Breast epithelium (tissue), 4 donors: ENCODE measurements around the gene PIK3IP1. TPM values are rescaled to one million over a fixed set of nuclear protein-coding genes. Genes with fewer than 3 reads are reported as not detected.

ENCODE experiments used
- DNase-seq, 2 donors: peaks; one replicate each; pipeline ENCODE4 v3.0.0-alpha.2; 2019; ENCODE audit warnings: low spot score in 2 of 2
- H3K27ac ChIP-seq, 2 donors: fragments of 200-600 bp; sonication (generic) in 1 of 2; one replicate each; pipeline ENCODE4 v1.5.1; 2016 to 2019; ENCODE audit warnings: mild to moderate bottlenecking in 1 of 2
- H3K27me3 ChIP-seq, 2 donors: fragments of 200-600 bp; sonication (generic) in 1 of 2; one replicate each; pipeline versions ENCODE4 v1.5.1 to v1.6.0; 2017 to 2019; ENCODE audit warnings: control low read depth in 1 of 2, mild to moderate bottlenecking in 1 of 2
- H3K36me3 ChIP-seq: fragments of 200-600 bp; one replicate; pipeline ENCODE4 v1.5.1; 2019
- H3K4me1 ChIP-seq, 2 donors: fragments of 200-600 bp; sonication (generic); one replicate each; pipeline ENCODE4 v1.5.1; 2016 to 2019; ENCODE audit warnings: control low read depth in 1 of 2
- H3K4me3 ChIP-seq, 3 donors: fragments of 200-600 bp; sonication (generic); 1 replicate in 2 of 3; 2 replicates in 1 of 3; pipeline ENCODE4 v1.5.1; 2016 to 2019; ENCODE audit warnings: mild to moderate bottlenecking in 3 of 3, moderate library complexity in 2 of 3
- H3K9me3 ChIP-seq, 2 donors: fragments of 200-600 bp; sonication (generic) in 1 of 2; one replicate each; pipeline ENCODE4 v1.5.1; 2016 to 2019; ENCODE audit warnings: control low read depth in 1 of 2
- POLR2A ChIP-seq: fragments of 450-650 bp; IDR thresholded peaks from one replicate; pipeline ENCODE4 v1.6.1; 2016; ENCODE audit warnings: antibody characterized with exemption, mild to moderate bottlenecking, moderate library complexity
- POLR2AphosphoS5 ChIP-seq, 3 donors: sonication (generic); formaldehyde crosslinking; IDR thresholded peaks; one replicate each; pipeline ENCODE4 v1.6.1; 2017; ENCODE audit warnings: antibody characterized with exemption in 3 of 3
- intact Hi-C: fragments of 100-400 bp; cut with DNase I; formaldehyde crosslinking; loops from one replicate; pipeline ENCODE4 v1.15.1; 2023; ENCODE audit warnings: low total_unique reads
- total RNA-seq, 3 donors: library from RNA; depleted of rRNA; stranded (reverse); fragments of >200 nt; gene quantifications; one replicate each; pipeline ENCODE4 v1.1.0, GENCODE V29; 2016
- TF ChIP-seq, protein P1 (sequence below), 3 donors: fragments of 450-650 bp; IDR thresholded peaks; one replicate each; pipeline ENCODE4 v1.5.1; 2016 to 2017; ENCODE audit warnings: antibody characterized with exemption in 3 of 3, mild to moderate bottlenecking in 3 of 3, moderate library complexity in 3 of 3

PIK3IP1 gene
- total RNA-seq, 3 donors from 2014 or later = 43.3 to 109 (median 72.5) TPM

DNA sequence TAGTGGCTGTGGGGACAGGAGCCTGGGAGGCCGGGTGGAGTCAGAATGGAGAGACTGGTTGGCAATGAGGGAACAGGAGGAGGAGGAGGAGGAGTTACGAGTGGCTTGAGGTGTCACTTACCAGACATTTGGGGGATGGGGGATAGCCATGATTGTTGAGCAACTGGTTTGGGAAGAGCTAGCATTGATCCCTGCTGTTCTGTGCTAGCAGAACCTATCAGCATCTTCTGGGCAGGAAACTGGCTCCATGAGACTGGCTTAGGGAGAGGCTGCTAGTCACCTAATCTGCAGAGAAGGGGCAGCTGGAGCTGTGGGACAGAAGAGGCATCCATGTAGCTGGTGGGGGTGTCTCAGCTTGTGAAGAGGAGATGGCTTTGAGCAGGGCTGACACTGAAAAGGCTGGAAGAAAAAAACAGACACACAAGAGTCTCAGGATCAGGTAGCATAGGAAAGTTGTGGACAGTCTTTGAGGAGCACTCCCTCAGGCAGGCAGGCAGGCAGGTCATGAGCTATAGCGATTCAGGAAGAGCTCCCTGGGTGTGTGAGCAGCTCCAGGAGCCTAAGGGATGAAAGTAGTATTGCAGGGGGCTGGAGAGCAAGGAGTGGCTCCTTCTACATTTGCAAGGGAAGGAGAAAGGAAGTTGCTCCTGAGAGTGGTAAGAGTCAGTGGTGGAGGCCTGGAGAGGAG is 22.3 kb downstream of the PIK3IP1 start:
- H3K27ac ChIP-seq = peak overlapping the region; percentile 62 to 70
- H3K36me3 ChIP-seq = peaks cover 15% of the 10 kb centered on the region
- H3K4me1 ChIP-seq = peaks cover 0 to 5% of the 10 kb centered on the region in 2 donors
- no peaks in the 10 kb centered on the region for H3K9me3 ChIP-seq
- DNase-seq = no peak
- TF ChIP-seq POLR2AphosphoS5 (IDR thresholded peaks at IDR 0.05) = no peak
- TF ChIP-seq, protein P1, sequence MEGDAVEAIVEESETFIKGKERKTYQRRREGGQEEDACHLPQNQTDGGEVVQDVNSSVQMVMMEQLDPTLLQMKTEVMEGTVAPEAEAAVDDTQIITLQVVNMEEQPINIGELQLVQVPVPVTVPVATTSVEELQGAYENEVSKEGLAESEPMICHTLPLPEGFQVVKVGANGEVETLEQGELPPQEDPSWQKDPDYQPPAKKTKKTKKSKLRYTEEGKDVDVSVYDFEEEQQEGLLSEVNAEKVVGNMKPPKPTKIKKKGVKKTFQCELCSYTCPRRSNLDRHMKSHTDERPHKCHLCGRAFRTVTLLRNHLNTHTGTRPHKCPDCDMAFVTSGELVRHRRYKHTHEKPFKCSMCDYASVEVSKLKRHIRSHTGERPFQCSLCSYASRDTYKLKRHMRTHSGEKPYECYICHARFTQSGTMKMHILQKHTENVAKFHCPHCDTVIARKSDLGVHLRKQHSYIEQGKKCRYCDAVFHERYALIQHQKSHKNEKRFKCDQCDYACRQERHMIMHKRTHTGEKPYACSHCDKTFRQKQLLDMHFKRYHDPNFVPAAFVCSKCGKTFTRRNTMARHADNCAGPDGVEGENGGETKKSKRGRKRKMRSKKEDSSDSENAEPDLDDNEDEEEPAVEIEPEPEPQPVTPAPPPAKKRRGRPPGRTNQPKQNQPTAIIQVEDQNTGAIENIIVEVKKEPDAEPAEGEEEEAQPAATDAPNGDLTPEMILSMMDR (IDR thresholded peaks at IDR 0.05) = no peak
- intact Hi-C loops = loop anchor here (10.0 kb wide), 1 partner anchor 55 kb away; the partner anchor contains the start of gene LIMK2
- no peak overlapping the region for H3K4me3 ChIP-seq
- no peaks in the 10 kb centered on the region for H3K27me3 ChIP-seq

DNA sequence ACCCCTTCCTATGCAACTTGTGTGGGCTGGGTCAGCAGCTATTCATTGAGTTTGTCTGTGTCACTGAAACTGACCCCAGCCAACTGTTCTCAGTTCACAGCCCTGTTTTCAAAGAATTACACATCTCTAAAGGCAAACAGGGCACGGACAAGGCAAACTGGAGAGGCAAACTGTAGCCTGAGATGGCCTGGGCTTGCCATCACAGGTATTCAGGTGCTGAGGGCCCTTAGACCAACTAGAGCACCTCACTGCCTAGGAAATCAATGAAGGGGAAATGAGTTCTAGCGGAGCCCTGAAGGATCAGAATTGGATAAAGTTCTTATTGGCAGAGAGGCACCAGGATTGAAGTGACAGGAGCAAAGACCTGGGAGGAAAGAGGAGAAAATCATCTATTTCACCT is 24.0 kb downstream of the PIK3IP1 start:
- no peak overlapping the region for H3K4me3 ChIP-seq
- H3K27me3 ChIP-seq = no peaks in the 10 kb centered on the region
- TF ChIP-seq, protein P1 (IDR thresholded peaks at IDR 0.05) = no peak
- TF ChIP-seq POLR2A (no peak), POLR2AphosphoS5 (IDR thresholded peaks at IDR 0.05) (no peak)
- peak overlapping the region in 1 of 2 donors; percentile 33 for H3K27ac ChIP-seq
- no peaks in the 10 kb centered on the region for H3K4me1 ChIP-seq
- intact Hi-C loops = no loop called here
- no peaks in the 10 kb centered on the region for H3K9me3 ChIP-seq
- peaks cover 15% of the 10 kb centered on the region for H3K36me3 ChIP-seq
- no peak for DNase-seq

DNA sequence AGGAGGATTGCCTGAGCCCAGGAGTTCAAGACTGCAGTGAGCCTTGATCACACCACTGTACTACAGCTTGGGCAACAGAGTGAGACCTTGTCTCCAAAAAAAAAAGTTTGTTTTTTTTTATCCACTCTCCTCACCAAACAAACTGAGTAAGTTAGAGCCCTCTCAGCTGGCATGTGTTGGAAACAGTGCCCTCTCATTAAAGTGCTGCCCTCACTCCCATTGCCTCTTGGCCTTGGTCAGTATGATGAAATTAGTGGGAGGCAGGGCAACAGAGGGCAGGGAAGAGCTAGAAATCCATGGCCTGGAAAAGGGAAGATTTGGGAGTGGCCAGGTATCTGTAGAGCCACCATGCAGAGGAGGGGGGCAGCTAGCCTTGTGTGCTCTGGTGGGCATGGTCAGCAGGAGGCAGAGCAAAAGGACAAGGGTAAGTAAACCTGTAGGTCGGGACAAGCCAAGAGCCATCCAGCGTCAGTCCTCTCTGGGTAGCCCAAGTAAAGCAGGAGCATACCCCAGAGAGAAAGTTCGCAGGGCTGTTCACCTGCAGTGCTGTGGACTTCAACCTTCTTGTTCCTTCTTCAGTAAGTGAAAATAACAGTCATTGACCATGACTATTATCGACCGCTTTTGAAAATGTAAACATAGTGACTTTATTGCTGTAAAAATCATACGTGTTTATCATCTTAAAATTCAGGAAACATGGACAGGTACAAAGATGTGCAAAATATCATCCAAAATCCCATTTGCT is 28.2 kb downstream of the PIK3IP1 start:
- peak overlapping the region in 1 of 2 donors; percentile 26 for H3K27ac ChIP-seq
- DNase-seq = no peak

DNA sequence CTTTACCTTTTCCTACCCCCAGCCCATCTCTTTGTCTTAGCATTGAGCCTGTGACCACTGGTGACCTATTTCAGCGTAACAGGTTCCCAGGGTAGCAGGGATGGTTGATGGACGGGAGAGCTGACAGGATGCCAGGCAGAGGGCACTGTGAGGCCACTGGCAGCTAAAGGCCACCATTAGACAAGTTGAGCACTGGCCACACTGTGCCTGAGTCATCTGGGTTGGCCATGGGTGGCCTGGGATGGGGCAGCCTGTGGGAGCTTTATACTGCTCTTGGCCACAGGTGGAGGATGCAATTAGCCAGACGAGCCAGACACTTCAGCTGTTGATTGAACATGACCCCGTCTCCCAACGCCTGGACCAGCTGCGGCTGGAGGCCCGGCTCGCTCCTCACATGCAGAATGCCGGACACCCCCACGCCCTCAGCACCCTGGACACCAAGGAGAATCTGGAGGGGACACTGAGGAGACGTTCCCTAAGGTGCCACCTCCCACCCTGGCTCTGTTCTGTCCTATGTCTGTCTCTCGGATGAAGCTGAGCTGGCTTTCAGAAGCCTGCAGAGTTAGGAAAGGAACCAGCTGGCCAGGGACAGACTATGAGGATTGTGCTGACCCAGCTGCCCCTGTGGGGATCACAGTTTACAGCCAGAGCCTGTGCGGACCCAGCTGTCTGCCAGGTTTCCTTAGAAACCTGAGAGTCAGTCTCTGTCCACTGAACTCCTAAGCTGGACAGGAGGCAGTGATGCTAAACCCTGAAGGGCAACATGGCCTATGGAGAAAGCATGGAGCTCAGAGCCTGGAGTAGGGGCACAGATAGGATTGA is 29.8 kb downstream of the PIK3IP1 start:
- Histone ChIP-seq H3K9me3 (no peaks in the 10 kb centered on the region), H3K4me1 (peaks cover 7% of the 10 kb centered on the region in 2 donors), H3K27me3 (no peaks in the 10 kb centered on the region), H3K27ac (no peak overlapping the region), H3K4me3 (no peak overlapping the region), H3K36me3 (peaks cover 11% of the 10 kb centered on the region)
- intact Hi-C loops = no loop called here
- DNase-seq = no peak
- TF ChIP-seq POLR2A (no peak), POLR2AphosphoS5 (IDR thresholded peaks at IDR 0.05) (no peak)
- TF ChIP-seq, protein P1 (IDR thresholded peaks at IDR 0.05) = no peak

More for the DNA sequence above, 28.2 kb downstream of the PIK3IP1 start:
- Histone ChIP-seq H3K4me1 (peaks cover 0 to 3% of the 10 kb centered on the region in 2 donors), H3K36me3 (peaks cover 20% of the 10 kb centered on the region), H3K27me3 (no peaks in the 10 kb centered on the region), H3K9me3 (no peaks in the 10 kb centered on the region), H3K4me3 (no peak overlapping the region)
- TF ChIP-seq POLR2A (no peak), POLR2AphosphoS5 (IDR thresholded peaks at IDR 0.05) (no peak)
- TF ChIP-seq, protein P1 (IDR thresholded peaks at IDR 0.05) = no peak
- intact Hi-C loops = no loop called here
